Measurements from ENCODE around the gene CAB39.
A peak's percentile ranks its signal among the peaks of the same experiment; 100 is the strongest.

Gene CAB39

GRCh38 chr2:230865307-230865765 lies 152.7 kb downstream of the CAB39 start:
- DNase-seq (ENCODE audit: low read depth in 1 of 2, low spot score in 1 of 2) = no peak
- Histone ChIP-seq H3K27ac (replicated peaks) (peak overlapping the region; percentile 63), H3K4me3 (replicated peaks; ENCODE audit: insufficient read depth, low read length) (peak overlapping the region; percentile 84), H3K27me3 (ENCODE audit: insufficient read depth, poor library complexity, severe bottlenecking) (no peaks in the 10 kb centered on the region)
- TF ChIP-seq CTCF (IDR thresholded peaks at IDR 0.05; ENCODE audit: insufficient read depth, low read length) (no peak), GABPA (IDR thresholded peaks at IDR 0.05; ENCODE audit: low read depth) (no peak), SPI1 (IDR thresholded peaks at IDR 0.05; ENCODE audit: borderline replicate concordance, low read depth) (no peak), POLR2AphosphoS5 (IDR thresholded peaks at IDR 0.05; ENCODE audit: low read depth) (no peak; the same call in 1 of the 2 replicates)
- TF ChIP-seq, protein P1, sequence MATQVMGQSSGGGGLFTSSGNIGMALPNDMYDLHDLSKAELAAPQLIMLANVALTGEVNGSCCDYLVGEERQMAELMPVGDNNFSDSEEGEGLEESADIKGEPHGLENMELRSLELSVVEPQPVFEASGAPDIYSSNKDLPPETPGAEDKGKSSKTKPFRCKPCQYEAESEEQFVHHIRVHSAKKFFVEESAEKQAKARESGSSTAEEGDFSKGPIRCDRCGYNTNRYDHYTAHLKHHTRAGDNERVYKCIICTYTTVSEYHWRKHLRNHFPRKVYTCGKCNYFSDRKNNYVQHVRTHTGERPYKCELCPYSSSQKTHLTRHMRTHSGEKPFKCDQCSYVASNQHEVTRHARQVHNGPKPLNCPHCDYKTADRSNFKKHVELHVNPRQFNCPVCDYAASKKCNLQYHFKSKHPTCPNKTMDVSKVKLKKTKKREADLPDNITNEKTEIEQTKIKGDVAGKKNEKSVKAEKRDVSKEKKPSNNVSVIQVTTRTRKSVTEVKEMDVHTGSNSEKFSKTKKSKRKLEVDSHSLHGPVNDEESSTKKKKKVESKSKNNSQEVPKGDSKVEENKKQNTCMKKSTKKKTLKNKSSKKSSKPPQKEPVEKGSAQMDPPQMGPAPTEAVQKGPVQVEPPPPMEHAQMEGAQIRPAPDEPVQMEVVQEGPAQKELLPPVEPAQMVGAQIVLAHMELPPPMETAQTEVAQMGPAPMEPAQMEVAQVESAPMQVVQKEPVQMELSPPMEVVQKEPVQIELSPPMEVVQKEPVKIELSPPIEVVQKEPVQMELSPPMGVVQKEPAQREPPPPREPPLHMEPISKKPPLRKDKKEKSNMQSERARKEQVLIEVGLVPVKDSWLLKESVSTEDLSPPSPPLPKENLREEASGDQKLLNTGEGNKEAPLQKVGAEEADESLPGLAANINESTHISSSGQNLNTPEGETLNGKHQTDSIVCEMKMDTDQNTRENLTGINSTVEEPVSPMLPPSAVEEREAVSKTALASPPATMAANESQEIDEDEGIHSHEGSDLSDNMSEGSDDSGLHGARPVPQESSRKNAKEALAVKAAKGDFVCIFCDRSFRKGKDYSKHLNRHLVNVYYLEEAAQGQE (IDR thresholded peaks at IDR 0.05; ENCODE audit: insufficient replicate concordance, low read depth) = no peak

- peak overlapping the region; percentile 84 for H3K4me3 ChIP-seq (replicated peaks; ENCODE audit: insufficient read depth, low read length)
- TF ChIP-seq SPI1 (IDR thresholded peaks at IDR 0.05; ENCODE audit: borderline replicate concordance, low read depth) = no peak
- no peak for TF ChIP-seq GABPA (IDR thresholded peaks at IDR 0.05; ENCODE audit: low read depth)
- TF ChIP-seq, protein P1 (IDR thresholded peaks at IDR 0.05; ENCODE audit: insufficient replicate concordance, low read depth) = no peak
- TF ChIP-seq POLR2AphosphoS5 (IDR thresholded peaks at IDR 0.05; ENCODE audit: low read depth) = no peak
- TF ChIP-seq CTCF (IDR thresholded peaks at IDR 0.05; ENCODE audit: insufficient read depth, low read length) = no peak
- DNase-seq (ENCODE audit: low read depth in 1 of 2, low spot score in 1 of 2) = peak in 1 of 2 experiments; percentile 46
- H3K27ac ChIP-seq (replicated peaks) = peak overlapping the region; percentile 63
- H3K27me3 ChIP-seq (ENCODE audit: insufficient read depth, poor library complexity, severe bottlenecking) = no peaks in the 10 kb centered on the region
Observed at GRCh38 chr2:230865766-230866755, 153.4 kb downstream of the CAB39 start.

DNA sequence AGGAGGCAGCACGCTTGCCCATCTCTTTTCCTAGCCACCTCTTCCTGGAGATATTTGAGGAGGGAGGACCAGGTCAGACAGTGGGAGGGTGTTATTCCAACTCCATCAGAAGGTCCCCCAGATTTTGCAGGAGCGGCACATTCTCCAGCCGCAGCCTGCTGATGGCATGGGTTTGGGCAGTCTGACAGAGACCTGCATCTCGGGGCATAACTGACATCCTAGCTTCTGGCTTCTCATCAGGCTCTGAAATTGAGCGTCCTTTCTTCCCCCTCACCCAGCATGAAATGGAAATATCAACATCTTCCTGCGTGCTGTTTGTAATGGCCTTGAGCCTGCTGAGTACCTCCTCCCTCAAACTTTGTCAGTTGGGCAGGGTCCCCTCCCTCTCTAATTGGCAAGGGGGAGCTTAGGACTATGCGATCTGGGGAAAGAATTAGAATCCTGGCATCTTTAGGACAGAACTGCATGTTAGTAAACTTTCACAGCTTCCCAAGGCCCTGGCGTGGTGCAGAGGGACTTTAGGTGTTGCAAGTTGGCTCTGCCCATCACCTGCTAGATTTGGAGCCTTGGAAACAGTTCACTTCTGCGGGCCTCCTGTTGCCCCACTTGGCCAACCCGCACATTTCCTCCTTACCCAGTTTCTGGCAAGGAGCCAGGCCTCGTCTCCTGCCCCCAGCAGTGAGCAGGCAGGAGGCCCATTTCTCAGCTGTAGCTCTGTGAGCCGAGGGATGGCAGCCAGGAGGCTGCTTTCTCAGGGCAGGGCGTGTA lies 154.3 kb downstream of the CAB39 start:
- H3K27me3 ChIP-seq (ENCODE audit: insufficient read depth, poor library complexity, severe bottlenecking) = no peaks in the 10 kb centered on the region
- no peak overlapping the region for H3K4me3 ChIP-seq (replicated peaks; ENCODE audit: insufficient read depth, low read length)
- H3K27ac ChIP-seq (replicated peaks) = peak overlapping the region; percentile 63
- TF ChIP-seq GABPA (IDR thresholded peaks at IDR 0.05; ENCODE audit: low read depth) = no peak
- TF ChIP-seq CTCF (IDR thresholded peaks at IDR 0.05; ENCODE audit: insufficient read depth, low read length) = no peak
- peak; percentile 93 for TF ChIP-seq POLR2AphosphoS5 (IDR thresholded peaks at IDR 0.05; ENCODE audit: low read depth)
- 0 out of 2 replicates have a peak, but pooled peaks have one; percentile 0 for TF ChIP-seq SPI1 (IDR thresholded peaks at IDR 0.05; ENCODE audit: borderline replicate concordance, low read depth)
- TF ChIP-seq, protein P1 (IDR thresholded peaks at IDR 0.05; ENCODE audit: insufficient replicate concordance, low read depth) = no peak
- peak; percentile 74 to 95 for DNase-seq (ENCODE audit: low read depth in 1 of 2, low spot score in 1 of 2)
